Memory B cell (primary cell): Measurements from ENCODE around the gene COG5.
A peak's percentile ranks its signal among the peaks of the same experiment; 100 is the strongest.

Experiments used
- ATAC-seq: fragments of 150-1000 bp; cut with Tn5 transposase; 2 replicates; pipeline ENCODE4 v1.10.0; 2021; ENCODE audit warnings: low read depth, mild to moderate bottlenecking, moderate library complexity
- DNase-seq, 2 donors: peaks; one replicate each; pipeline ENCODE4 v3.0.0; 2022; ENCODE audit warnings: low spot score in 2 of 2
- H3K27ac Mint-ChIP-seq: one replicate; pipeline ENCODE4 v1.8.0; 2022; ENCODE audit warnings: mild to moderate bottlenecking, moderate library complexity, mixed read lengths
- H3K27me3 Mint-ChIP-seq: one replicate; pipeline ENCODE4 v1.8.0; 2022; ENCODE audit warnings: mixed read lengths
- H3K36me3 Mint-ChIP-seq: one replicate; pipeline ENCODE4 v1.8.0; 2022; ENCODE audit warnings: mild to moderate bottlenecking, mixed read lengths
- H3K4me1 Mint-ChIP-seq: one replicate; pipeline ENCODE4 v1.8.0; 2022; ENCODE audit warnings: mixed read lengths
- H3K4me3 Mint-ChIP-seq: one replicate; pipeline ENCODE4 v1.8.0; 2022; ENCODE audit warnings: mild to moderate bottlenecking, moderate library complexity, mixed read lengths
- H3K9me3 Mint-ChIP-seq: one replicate; pipeline ENCODE4 v1.8.0; 2022; ENCODE audit warnings: mixed read lengths

Gene COG5

DNA sequence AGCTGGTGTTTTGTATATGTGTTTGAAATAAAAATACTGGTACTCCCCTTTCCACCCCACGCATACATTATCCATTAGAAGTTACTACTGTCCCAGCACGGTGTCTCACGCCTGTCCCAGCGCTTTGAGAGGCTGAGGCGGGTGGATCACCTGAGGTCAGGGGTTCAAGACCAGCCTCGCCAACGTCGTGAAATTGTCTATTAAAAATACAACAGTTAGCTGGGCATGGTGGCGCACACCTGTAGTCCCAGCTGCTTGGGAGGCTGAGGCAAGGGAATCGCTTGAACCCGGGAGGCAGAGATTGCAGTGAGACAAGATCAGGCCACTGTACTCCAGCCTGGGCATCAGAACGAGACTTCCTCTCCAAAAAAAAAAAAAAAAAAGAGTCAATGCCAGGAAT is 392.2 kb downstream of the COG5 start:
- Mint-ChIP-seq H3K36me3 (peaks cover 9% of the 10 kb centered on the region), H3K4me3 (peak overlapping the region; percentile 12), H3K27me3 (no peaks in the 10 kb centered on the region), H3K4me1 (peaks cover 28% of the 10 kb centered on the region), H3K9me3 (no peaks in the 10 kb centered on the region), H3K27ac (no peak overlapping the region)
- no peak for DNase-seq
- no peak for ATAC-seq

DNA sequence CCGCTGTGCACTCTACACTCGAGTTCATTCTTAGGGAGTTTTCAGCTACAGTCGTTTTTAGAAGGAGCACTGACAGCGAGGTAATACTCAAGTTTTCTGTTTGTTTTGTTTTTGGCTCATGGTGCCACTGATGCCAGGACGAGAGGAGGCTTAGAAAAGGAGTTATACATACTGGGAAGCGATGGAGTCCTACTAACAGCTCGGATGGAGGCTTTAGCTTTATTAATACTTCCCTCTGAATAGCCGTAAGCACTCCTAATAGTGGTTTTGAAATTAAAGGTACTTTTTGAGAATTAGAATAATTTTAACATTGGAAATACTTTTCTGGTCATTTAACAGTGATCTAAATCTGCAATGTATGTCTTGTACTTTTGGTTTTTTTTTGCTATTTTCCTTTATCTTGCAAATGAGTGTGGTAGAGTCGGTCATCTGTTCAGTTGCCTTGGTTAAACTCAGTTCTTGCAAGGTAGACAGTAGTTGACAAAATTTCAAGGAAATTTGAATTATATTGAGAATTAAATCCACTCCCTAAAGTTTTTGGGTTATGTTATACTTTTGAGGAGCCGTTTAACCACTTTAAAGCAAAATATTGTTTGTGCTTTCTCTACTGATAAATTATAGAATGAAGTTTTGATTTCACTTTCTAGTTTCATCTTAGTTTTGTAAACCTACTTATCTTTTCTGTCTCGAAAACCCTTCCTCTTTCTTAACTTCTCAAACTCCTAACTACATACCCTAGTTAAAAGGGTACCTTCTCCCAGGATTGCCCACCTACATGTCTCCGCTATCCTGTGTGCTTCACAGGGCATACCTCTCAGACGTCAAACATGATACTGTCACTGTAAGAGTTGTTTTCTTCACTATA is 393.4 kb downstream of the COG5 start:
- peak in 1 of 2 donors; percentile 5 for DNase-seq
- ATAC-seq: no peak
- Mint-ChIP-seq H3K4me1 (peaks cover 25% of the 10 kb centered on the region), H3K9me3 (no peaks in the 10 kb centered on the region), H3K4me3 (peak overlapping the region; percentile 93), H3K36me3 (peaks cover 7% of the 10 kb centered on the region), H3K27ac (peak overlapping the region; percentile 98), H3K27me3 (peaks cover 2% of the 10 kb centered on the region)

- H3K27me3 Mint-ChIP-seq: peaks cover 3% of the 10 kb centered on the region
- peak; percentile 85 to 91 for DNase-seq
- no peaks in the 10 kb centered on the region for H3K9me3 Mint-ChIP-seq
- H3K27ac Mint-ChIP-seq: peak overlapping the region; percentile 98
- ATAC-seq: peak; percentile 41
- peaks cover 6% of the 10 kb centered on the region for H3K36me3 Mint-ChIP-seq
- peak overlapping the region; percentile 93 for H3K4me3 Mint-ChIP-seq
- H3K4me1 Mint-ChIP-seq: peaks cover 23% of the 10 kb centered on the region
These were observed 394.3 kb downstream of the COG5 start for GRCh38 chr7:107169120-107170050.

DNA sequence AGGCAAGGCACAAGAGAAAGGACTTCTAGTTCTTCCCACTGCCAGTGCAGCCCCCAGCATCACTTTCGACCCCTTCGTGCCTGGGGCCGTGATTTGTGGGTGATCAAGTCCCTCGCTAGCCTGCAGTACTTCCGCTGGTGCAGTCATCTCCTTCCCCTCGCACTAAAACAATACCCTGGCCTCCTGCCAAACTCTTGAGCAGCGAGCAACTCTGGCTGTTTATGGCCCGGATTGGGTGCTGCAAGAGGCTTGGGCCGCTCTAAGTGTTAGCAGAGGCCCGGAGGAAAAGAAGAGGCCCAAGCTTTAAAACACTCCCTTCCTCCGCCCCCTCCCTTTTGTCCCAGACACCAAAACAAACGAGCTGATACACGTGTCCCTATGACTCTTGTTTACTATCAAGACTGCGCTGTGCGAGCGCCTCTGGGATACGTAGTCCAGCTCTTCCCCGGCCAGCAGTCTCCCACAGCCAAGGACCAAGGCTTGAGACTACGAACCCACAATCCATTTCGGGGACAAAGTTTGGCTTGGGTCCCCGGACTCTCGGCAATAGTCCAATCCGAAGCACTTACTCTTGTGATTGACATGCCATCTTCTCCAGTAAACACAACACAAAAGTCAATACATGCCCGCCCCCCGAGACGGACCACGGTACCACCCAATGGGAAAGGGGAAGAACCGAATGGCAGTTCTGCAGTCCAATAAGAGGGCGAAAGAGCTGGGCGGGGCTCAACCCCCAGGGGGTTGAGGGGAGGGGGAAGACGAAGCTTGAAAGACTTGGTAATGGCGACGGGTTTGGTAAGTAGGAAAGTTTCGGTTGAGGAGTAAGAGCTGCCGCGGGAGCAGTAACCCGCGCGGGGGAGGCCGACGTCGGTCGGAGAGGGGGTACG is 395.2 kb downstream of the COG5 start, which contains the start of gene HBP1:
Gene HBP1 (plus strand): TSS at position 771 of the 887 bp plus-strand sequence. CDS start 10,891 bp downstream, outside the sequence.
- H3K36me3 Mint-ChIP-seq: peaks cover 2% of the 10 kb centered on the region
- DNase-seq: peak; percentile 87 to 97
- peaks cover 3% of the 10 kb centered on the region for H3K27me3 Mint-ChIP-seq
- H3K4me1 Mint-ChIP-seq: peaks cover 15% of the 10 kb centered on the region
- peak within 1 kb of the TSS; percentile 98 for H3K27ac Mint-ChIP-seq
- H3K4me3 Mint-ChIP-seq: peak within 1 kb of the TSS; percentile 93
- ATAC-seq: peak; percentile 72
- H3K9me3 Mint-ChIP-seq: no peaks in the 10 kb centered on the region

DNA sequence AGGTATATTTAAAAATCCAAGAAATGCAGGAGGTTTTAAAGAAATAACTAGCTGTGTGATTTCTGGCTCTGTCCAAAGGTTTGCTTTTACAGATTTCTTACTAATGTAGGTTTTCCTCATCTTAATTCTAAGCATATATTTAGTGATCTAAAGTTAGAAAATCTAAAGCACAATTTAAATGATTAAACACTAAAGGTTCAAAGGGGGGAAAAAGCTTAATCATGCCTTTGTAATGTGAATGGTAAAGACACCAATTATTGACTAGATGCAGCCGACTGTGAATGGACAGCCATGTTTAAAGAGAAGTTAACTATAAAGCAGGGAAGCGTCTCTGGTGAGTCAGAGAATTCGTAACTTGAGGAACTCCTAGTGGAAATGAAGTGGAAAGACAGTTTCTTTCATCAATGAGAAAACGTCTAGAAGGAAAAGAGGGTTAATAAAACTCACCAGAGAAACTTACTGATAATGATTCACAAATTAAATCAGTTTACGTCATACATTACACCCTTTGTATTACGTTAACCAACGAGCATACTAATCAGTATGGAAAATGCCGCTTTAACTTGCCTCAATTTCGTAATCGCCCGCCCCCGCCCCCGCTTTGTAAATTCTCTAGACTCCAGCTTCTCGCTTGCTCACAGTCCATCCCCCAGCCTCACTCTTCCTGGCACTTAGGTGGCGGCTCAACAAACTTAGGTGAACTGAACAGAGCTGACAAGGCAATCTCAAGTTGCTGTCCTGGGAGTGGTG is 396.1 kb downstream of the COG5 start:
- DNase-seq (peak in 1 of 2 donors; percentile 25), ATAC-seq (peak; percentile 0)
- H3K4me1 Mint-ChIP-seq: peaks cover 10% of the 10 kb centered on the region
- H3K36me3 Mint-ChIP-seq: peaks cover 2% of the 10 kb centered on the region
- peak overlapping the region; percentile 98 for H3K27ac Mint-ChIP-seq
- no peaks in the 10 kb centered on the region for H3K9me3 Mint-ChIP-seq
- peaks cover 3% of the 10 kb centered on the region for H3K27me3 Mint-ChIP-seq
- peak overlapping the region; percentile 93 for H3K4me3 Mint-ChIP-seq

DNA sequence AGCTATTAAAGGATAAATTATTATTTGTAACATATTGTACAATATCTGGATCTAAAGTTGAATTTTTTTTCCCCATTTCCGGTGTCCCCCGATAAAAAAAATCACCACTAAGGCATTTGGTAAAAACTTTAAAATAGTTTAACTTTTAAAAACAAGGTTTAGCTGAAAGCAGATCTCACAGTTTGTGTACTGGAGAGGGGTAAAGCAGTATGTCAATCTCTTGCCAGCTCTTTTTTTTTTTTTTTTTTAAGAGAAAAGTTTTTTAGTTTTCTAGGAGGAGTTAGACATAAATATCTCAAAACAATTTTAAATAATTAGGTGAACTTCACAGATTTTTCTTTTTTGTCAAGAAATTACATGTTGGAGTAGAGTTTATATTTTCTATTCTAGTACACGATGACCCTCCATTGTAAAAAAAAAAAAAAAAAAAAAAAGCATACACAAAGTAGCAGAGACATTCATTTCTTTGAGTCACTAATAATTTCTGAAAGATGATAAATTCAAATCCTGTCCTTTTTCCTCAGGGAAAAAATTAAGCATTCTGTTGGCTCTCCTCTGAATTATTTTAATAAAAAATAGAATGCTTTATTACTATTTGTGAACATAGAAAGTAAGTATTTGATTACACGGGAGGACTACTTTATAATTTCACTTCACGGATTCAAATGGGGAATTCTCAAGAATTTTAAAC is 396.8 kb downstream of the COG5 start:
- Mint-ChIP-seq H3K4me3 (peak overlapping the region; percentile 93), H3K4me1 (peaks cover 10% of the 10 kb centered on the region), H3K27me3 (peaks cover 3% of the 10 kb centered on the region), H3K27ac (peak overlapping the region; percentile 98), H3K9me3 (no peaks in the 10 kb centered on the region), H3K36me3 (peaks cover 2% of the 10 kb centered on the region)
- no peak for DNase-seq
- ATAC-seq: no peak

DNA sequence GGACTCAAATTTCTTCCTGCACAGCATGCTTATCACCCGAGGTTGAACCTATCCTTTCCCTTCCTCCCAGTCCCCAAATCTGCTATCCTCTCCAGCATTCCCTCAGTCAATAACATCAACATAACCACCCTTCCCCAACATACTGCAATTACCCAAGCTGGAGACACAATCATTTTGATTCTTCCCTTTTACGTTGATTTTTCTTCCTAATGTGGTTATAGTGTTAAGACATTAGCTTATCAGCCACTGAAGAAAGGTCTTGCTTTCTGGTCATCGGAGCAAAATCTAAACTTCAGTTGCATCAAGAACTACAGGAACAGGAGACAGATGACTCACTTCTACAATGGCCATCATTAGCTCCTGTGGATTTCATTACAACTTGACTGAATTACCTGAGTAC is 398.4 kb downstream of the COG5 start:
- no peak overlapping the region for H3K4me3 Mint-ChIP-seq
- no peak overlapping the region for H3K27ac Mint-ChIP-seq
- H3K4me1 Mint-ChIP-seq: peaks cover 5% of the 10 kb centered on the region
- H3K36me3 Mint-ChIP-seq: peaks cover 2% of the 10 kb centered on the region
- H3K9me3 Mint-ChIP-seq: no peaks in the 10 kb centered on the region
- DNase-seq (no peak), ATAC-seq (no peak)
- H3K27me3 Mint-ChIP-seq: peaks cover 3% of the 10 kb centered on the region

DNA sequence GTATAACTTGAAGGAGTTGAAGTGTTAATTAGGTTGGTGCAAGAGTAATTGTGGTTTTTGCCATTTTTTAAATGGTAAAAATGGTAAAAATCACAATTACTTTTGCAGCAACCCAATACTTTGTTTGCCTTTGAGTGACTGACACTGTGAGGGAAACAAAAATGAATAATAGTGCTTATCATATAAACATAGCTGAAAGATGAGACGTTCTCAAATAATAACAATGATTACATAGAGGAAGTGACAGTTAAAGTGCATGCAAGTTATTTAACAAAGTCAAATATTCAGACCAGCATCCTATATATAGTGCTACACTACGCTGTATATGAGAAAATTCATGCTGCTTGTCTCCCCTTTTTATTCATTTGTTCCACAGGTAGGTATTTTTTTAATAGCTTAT is 399.6 kb downstream of the COG5 start:
- no peak for DNase-seq
- Mint-ChIP-seq H3K9me3 (no peaks in the 10 kb centered on the region), H3K27ac (no peak overlapping the region), H3K4me1 (peaks cover 5% of the 10 kb centered on the region), H3K27me3 (peaks cover 3% of the 10 kb centered on the region), H3K36me3 (peaks cover 2% of the 10 kb centered on the region), H3K4me3 (no peak overlapping the region)
- ATAC-seq: no peak

DNA sequence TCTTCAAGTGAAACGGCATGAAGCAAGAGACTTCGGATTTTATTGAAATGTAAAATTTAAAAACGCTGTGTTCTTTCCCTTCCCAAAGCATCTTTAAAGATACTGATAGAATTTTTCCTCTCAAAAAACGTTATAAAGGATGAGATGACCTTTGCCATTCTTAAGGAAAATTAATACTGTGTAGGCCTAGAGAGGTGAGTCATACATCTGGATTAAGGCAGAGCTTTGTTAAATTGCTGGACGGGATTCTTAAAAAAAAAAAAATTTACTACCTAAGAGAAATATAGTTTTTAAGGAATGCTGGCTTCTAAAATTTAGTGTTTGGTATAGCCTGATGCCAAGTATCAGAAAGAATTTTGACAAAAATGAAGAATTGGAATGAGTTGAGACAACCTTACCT is 401.2 kb downstream of the COG5 start:
- Mint-ChIP-seq H3K9me3 (no peaks in the 10 kb centered on the region), H3K4me1 (no peaks in the 10 kb centered on the region), H3K27ac (no peak overlapping the region), H3K4me3 (no peak overlapping the region), H3K36me3 (no peaks in the 10 kb centered on the region), H3K27me3 (peaks cover 3% of the 10 kb centered on the region)
- ATAC-seq: no peak
- no peak for DNase-seq

- Mint-ChIP-seq H3K9me3 (no peaks in the 10 kb centered on the region), H3K27me3 (peaks cover 3% of the 10 kb centered on the region), H3K4me1 (no peaks in the 10 kb centered on the region), H3K4me3 (no peak overlapping the region), H3K36me3 (no peaks in the 10 kb centered on the region), H3K27ac (no peak overlapping the region)
- ATAC-seq (no peak), DNase-seq (no peak)
These were observed 402.3 kb downstream of the COG5 start for GRCh38 chr7:107161415-107161814.

DNA sequence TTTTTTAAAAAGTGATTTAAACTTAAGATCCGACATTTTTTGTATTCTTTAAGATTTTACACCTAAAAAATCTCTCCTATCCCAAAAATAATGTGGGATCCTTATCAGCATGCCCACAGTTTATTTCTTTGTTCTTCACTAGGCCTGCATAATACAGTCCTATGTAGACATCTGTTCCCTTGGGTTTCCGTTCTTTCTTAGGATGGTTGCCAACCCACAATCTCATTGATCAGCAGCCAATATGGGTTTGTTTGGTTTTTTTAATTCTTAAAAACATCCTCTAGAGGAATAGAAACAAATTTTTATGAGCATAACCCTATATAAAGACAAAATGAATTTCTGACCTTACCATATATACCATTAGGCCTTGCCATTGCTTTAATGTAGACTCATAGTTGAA is 403.3 kb downstream of the COG5 start:
- Mint-ChIP-seq H3K27ac (no peak overlapping the region), H3K27me3 (peaks cover 2% of the 10 kb centered on the region), H3K4me1 (no peaks in the 10 kb centered on the region), H3K9me3 (no peaks in the 10 kb centered on the region), H3K4me3 (no peak overlapping the region), H3K36me3 (no peaks in the 10 kb centered on the region)
- ATAC-seq: no peak
- DNase-seq: no peak

GRCh38 chr7:107158028-107158427 is 405.7 kb downstream of the COG5 start:
- no peak for DNase-seq
- H3K27ac Mint-ChIP-seq: no peak overlapping the region
- H3K4me3 Mint-ChIP-seq: no peak overlapping the region
- H3K4me1 Mint-ChIP-seq: no peaks in the 10 kb centered on the region
- no peaks in the 10 kb centered on the region for H3K36me3 Mint-ChIP-seq
- ATAC-seq: no peak
- peaks cover 2% of the 10 kb centered on the region for H3K27me3 Mint-ChIP-seq
- no peaks in the 10 kb centered on the region for H3K9me3 Mint-ChIP-seq
